Neutrophil (primary cell): Measurements from ENCODE around the gene ZMAT3.

ENCODE experiments used
- H3K27ac ChIP-seq: fragments of 200-600 bp; sonication (generic); 2 replicates; pipeline ENCODE4 v1.5.1; 2016; ENCODE audit warnings: mild to moderate bottlenecking, moderate library complexity
- H3K27me3 ChIP-seq: fragments of 200-600 bp; sonication (generic); 2 replicates; pipeline ENCODE4 v1.6.0; 2016; ENCODE audit warnings: mild to moderate bottlenecking
- H3K36me3 ChIP-seq: fragments of 200-600 bp; sonication (generic); 2 replicates; pipeline ENCODE4 v1.5.1; 2017
- H3K4me1 ChIP-seq, 2 experiments: fragments of 200-600 bp in 1 of 2; sonication (generic) in 1 of 2; 1 replicate in 1 of 2; 2 replicates in 1 of 2; pipeline versions ENCODE4 v1.5.1 to v1.6.1; 2013 to 2016; ENCODE audit warnings: low read depth in 1 of 2, low read length in 1 of 2, mild to moderate bottlenecking in 1 of 2, moderate library complexity in 1 of 2; ENCODE audit not compliant: control insufficient read depth in 1 of 2, insufficient read depth in 1 of 2
- H3K4me3 ChIP-seq, 2 experiments: fragments of 200-600 bp in 1 of 2; sonication (generic) in 1 of 2; 1 replicate in 1 of 2; 2 replicates in 1 of 2; pipeline ENCODE4 v1.5.1; 2013 to 2016; ENCODE audit warnings: low read depth in 1 of 2, low read length in 1 of 2, mild to moderate bottlenecking in 1 of 2, moderate library complexity in 1 of 2
- H3K9me3 ChIP-seq: fragments of 200-600 bp; sonication (generic); 2 replicates; pipeline ENCODE4 v1.5.1; 2016
- CTCF ChIP-seq: fragments of 200-600 bp; sonication (generic); IDR thresholded peaks from 2 replicates; pipeline ENCODE4 v1.5.1; 2016; ENCODE audit warnings: antibody characterized with exemption

ZMAT3 gene

GRCh38 chr3:179020112-179020511 lies 51.5 kb downstream of the ZMAT3 start:
- no peak overlapping the region for H3K4me3 ChIP-seq
- TF ChIP-seq CTCF, result no peak
- H3K36me3 ChIP-seq, result peaks cover 5% of the 10 kb centered on the region
- no peaks in the 10 kb centered on the region for H3K4me1 ChIP-seq
- no peak overlapping the region for H3K27ac ChIP-seq
- no peaks in the 10 kb centered on the region for H3K27me3 ChIP-seq
- H3K9me3 ChIP-seq, result no peaks in the 10 kb centered on the region

- Histone ChIP-seq H3K27me3 (no peaks in the 10 kb centered on the region), H3K36me3 (no peaks in the 10 kb centered on the region), H3K4me1 (no peaks in the 10 kb centered on the region), H3K27ac (no peak overlapping the region), H3K9me3 (no peaks in the 10 kb centered on the region), H3K4me3 (no peak overlapping the region)
- TF ChIP-seq CTCF, result no peak
Observed at GRCh38 chr3:179018808-179019207, 52.8 kb downstream of the ZMAT3 start.

GRCh38 chr3:179016979-179017670 lies 54.5 kb downstream of the ZMAT3 start:
- TF ChIP-seq CTCF, result no peak
- Histone ChIP-seq H3K36me3 (no peaks in the 10 kb centered on the region), H3K27me3 (no peaks in the 10 kb centered on the region), H3K27ac (no peak overlapping the region), H3K4me3 (no peak overlapping the region), H3K9me3 (no peaks in the 10 kb centered on the region), H3K4me1 (no peaks in the 10 kb centered on the region)

- no peaks in the 10 kb centered on the region for H3K36me3 ChIP-seq
- no peak overlapping the region for H3K4me3 ChIP-seq
- H3K9me3 ChIP-seq, result no peaks in the 10 kb centered on the region
- peak; percentile 74 for TF ChIP-seq CTCF
- H3K27ac ChIP-seq, result no peak overlapping the region
- H3K27me3 ChIP-seq, result no peaks in the 10 kb centered on the region
- H3K4me1 ChIP-seq, result no peaks in the 10 kb centered on the region
Observed at GRCh38 chr3:179015551-179016020, 56.0 kb downstream of the ZMAT3 start.

GRCh38 chr3:179005706-179006105 lies 65.9 kb downstream of the ZMAT3 start:
- TF ChIP-seq CTCF, result no peak
- no peak overlapping the region for H3K4me3 ChIP-seq
- H3K27ac ChIP-seq, result no peak overlapping the region
- peaks cover 8% of the 10 kb centered on the region for H3K27me3 ChIP-seq
- H3K36me3 ChIP-seq, result no peaks in the 10 kb centered on the region
- no peaks in the 10 kb centered on the region for H3K4me1 ChIP-seq
- H3K9me3 ChIP-seq, result no peaks in the 10 kb centered on the region
